HepG2 (cell line): ENCODE data around the gene UGGT1. TPM values are rescaled to one million over a fixed set of nuclear protein-coding genes. Genes with fewer than 3 reads are reported as not detected.

Source experiments
- ASH2L ChIP-seq: fragments of 300-600, 200-600 bp; sonication (generic); IDR thresholded peaks from 2 replicates; pipeline ENCODE4 v1.7.0; 2017; ENCODE audit warnings: low read depth, mild to moderate bottlenecking, moderate library complexity, mixed read lengths, low read length; ENCODE audit not compliant: insufficient read length
- EHMT2 ChIP-seq: fragments of 200-600 bp; sonication (generic); IDR thresholded peaks from 2 replicates; pipeline ENCODE4 v1.7.0; 2017; ENCODE audit warnings: antibody characterized with exemption, low read depth, low read length, borderline replicate concordance
- GMEB2 ChIP-seq: IDR thresholded peaks from 2 replicates; pipeline ENCODE4 v1.6.1; 2016; ENCODE audit warnings: missing biosample characterization, missing genetic modification reagents, low read depth
- HMG20A ChIP-seq: IDR thresholded peaks from 2 replicates; pipeline ENCODE4 v1.6.1; 2016; ENCODE audit warnings: borderline replicate concordance
- KAT8 ChIP-seq: IDR thresholded peaks from 2 replicates; pipeline ENCODE4 v1.6.1; 2016; ENCODE audit warnings: missing genetic modification reagents, missing compliant biosample characterization
- MXD4 ChIP-seq: IDR thresholded peaks from 2 replicates; pipeline ENCODE4 v1.6.1; 2016; ENCODE audit warnings: mild to moderate bottlenecking, missing biosample characterization, missing genetic modification reagents
- NAIF1 ChIP-seq: sonication (generic); formaldehyde crosslinking; IDR thresholded peaks from 2 replicates; pipeline ENCODE4 v1.5.0; 2020; ENCODE audit warnings: mild to moderate bottlenecking, missing genetic modification reagents, borderline replicate concordance
- PITX1 ChIP-seq: sonication (generic); formaldehyde crosslinking; IDR thresholded peaks from 2 replicates; pipeline ENCODE4 v1.5.1; 2020; ENCODE audit warnings: mild to moderate bottlenecking, missing genetic modification reagents
- ZNF18 ChIP-seq: sonication (generic); formaldehyde crosslinking; IDR thresholded peaks from 2 replicates; pipeline ENCODE4 v1.8.0; 2022; ENCODE audit warnings: mild to moderate bottlenecking, missing genetic modification reagents; ENCODE audit not compliant: insufficient replicate concordance
- polyA plus RNA-seq, 8 experiments: library from polyadenylated mRNA; depleted of rRNA in 3 of 8; stranded (reverse) in 7 of 8; unstranded in 1 of 8; fragments of >200 nt; fragmentation: Illumina TruSeq in 4 of 8; extraction: Trizol in 4 of 8; gene quantifications; 2 replicates each; pipeline versions ENCODE4 v1.2.1 to v1.2.3, GENCODE V29; 2011 to 2016; ENCODE audit warnings: low read depth in 4 of 8, missing spikeins in 1 of 8, mixed read lengths in 1 of 8; ENCODE audit not compliant: insufficient read depth in 1 of 8
- total RNA-seq, 5 experiments: library from RNA; depleted of rRNA; stranded (reverse); fragments of >200 nt; fragmentation: Illumina TruSeq; extraction: Trizol; gene quantifications; 2 replicates each; pipeline ENCODE4 v1.2.3, GENCODE V29; 2016; ENCODE audit warnings: low read depth in 1 of 5
- TF ChIP-seq, protein P1 (sequence below): sonication (generic); formaldehyde crosslinking; IDR thresholded peaks from 2 replicates; pipeline ENCODE4 v1.9.0; 2021; ENCODE audit warnings: mild to moderate bottlenecking, missing genetic modification reagents
- TF ChIP-seq, protein P2 (sequence below): sonication (generic); formaldehyde crosslinking; IDR thresholded peaks from 2 replicates; pipeline ENCODE4 v1.5.0; 2020; ENCODE audit warnings: mild to moderate bottlenecking, missing genetic modification reagents
- TF ChIP-seq, protein P3 (sequence below): IDR thresholded peaks from 2 replicates; pipeline ENCODE4 v1.6.1; 2016; ENCODE audit warnings: missing compliant biosample characterization, missing genetic modification reagents, borderline replicate concordance
- TF ChIP-seq, protein P4 (sequence below), 2 experiments: fragments of 450-650 bp in 1 of 2; sonication (generic) in 1 of 2; formaldehyde crosslinking; IDR thresholded peaks; 2 replicates each; pipeline versions ENCODE4 v1.5.0 to v1.8.0; 2020 to 2022; ENCODE audit warnings: mild to moderate bottlenecking in 1 of 2, missing genetic modification reagents in 1 of 2

Gene UGGT1
- total and polyA plus RNA-seq, 2 of the 13 experiments (the other 11 are each of a cell fraction or from before 2014, with no cell fraction given): 35.8 to 83.2 TPM

DNA sequence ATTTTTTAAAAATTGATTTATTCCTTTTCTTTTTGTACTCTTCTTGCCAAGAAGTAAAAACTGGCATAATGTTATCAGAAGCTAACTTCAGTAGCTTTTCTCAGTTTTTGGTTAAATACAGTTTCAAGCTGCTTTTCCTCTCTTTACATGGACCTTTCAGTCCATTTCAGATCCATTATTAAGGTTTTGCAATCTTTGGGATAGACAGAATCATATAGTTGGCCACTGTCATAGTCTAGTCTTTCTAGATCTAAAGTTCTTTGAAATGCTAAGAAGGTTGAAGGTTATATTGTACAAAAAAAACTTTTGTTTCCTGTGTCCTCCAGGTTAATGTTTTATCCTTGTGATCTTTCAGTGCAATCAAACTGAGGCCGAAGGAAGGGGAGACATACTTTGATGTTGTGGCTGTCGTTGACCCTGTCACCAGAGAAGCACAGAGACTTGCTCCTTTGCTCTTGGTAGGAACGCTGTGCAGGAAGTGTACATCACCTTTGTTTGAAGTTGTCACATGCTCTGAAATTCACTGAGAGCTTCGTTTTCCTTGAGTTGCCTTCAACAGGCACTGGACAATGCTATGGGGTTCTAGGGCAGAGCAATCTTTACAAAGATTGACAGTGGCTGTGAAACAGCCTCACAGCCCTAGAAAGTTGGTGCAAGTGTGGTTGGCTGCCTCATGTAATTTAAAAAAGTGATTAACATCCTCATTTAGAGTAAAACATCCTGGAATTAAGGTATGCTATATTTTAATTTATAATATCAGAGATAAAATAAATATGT lies 79.1 kb downstream of the UGGT1 start (continued):
- TF ChIP-seq, protein P1, sequence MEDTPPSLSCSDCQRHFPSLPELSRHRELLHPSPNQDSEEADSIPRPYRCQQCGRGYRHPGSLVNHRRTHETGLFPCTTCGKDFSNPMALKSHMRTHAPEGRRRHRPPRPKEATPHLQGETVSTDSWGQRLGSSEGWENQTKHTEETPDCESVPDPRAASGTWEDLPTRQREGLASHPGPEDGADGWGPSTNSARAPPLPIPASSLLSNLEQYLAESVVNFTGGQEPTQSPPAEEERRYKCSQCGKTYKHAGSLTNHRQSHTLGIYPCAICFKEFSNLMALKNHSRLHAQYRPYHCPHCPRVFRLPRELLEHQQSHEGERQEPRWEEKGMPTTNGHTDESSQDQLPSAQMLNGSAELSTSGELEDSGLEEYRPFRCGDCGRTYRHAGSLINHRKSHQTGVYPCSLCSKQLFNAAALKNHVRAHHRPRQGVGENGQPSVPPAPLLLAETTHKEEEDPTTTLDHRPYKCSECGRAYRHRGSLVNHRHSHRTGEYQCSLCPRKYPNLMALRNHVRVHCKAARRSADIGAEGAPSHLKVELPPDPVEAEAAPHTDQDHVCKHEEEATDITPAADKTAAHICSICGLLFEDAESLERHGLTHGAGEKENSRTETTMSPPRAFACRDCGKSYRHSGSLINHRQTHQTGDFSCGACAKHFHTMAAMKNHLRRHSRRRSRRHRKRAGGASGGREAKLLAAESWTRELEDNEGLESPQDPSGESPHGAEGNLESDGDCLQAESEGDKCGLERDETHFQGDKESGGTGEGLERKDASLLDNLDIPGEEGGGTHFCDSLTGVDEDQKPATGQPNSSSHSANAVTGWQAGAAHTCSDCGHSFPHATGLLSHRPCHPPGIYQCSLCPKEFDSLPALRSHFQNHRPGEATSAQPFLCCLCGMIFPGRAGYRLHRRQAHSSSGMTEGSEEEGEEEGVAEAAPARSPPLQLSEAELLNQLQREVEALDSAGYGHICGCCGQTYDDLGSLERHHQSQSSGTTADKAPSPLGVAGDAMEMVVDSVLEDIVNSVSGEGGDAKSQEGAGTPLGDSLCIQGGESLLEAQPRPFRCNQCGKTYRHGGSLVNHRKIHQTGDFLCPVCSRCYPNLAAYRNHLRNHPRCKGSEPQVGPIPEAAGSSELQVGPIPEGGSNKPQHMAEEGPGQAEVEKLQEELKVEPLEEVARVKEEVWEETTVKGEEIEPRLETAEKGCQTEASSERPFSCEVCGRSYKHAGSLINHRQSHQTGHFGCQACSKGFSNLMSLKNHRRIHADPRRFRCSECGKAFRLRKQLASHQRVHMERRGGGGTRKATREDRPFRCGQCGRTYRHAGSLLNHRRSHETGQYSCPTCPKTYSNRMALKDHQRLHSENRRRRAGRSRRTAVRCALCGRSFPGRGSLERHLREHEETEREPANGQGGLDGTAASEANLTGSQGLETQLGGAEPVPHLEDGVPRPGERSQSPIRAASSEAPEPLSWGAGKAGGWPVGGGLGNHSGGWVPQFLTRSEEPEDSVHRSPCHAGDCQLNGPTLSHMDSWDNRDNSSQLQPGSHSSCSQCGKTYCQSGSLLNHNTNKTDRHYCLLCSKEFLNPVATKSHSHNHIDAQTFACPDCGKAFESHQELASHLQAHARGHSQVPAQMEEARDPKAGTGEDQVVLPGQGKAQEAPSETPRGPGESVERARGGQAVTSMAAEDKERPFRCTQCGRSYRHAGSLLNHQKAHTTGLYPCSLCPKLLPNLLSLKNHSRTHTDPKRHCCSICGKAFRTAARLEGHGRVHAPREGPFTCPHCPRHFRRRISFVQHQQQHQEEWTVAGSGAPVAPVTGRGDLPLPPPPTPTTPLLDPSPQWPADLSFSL (CRISPR knock-in tag): peak; percentile 68
- TF ChIP-seq, protein P2, sequence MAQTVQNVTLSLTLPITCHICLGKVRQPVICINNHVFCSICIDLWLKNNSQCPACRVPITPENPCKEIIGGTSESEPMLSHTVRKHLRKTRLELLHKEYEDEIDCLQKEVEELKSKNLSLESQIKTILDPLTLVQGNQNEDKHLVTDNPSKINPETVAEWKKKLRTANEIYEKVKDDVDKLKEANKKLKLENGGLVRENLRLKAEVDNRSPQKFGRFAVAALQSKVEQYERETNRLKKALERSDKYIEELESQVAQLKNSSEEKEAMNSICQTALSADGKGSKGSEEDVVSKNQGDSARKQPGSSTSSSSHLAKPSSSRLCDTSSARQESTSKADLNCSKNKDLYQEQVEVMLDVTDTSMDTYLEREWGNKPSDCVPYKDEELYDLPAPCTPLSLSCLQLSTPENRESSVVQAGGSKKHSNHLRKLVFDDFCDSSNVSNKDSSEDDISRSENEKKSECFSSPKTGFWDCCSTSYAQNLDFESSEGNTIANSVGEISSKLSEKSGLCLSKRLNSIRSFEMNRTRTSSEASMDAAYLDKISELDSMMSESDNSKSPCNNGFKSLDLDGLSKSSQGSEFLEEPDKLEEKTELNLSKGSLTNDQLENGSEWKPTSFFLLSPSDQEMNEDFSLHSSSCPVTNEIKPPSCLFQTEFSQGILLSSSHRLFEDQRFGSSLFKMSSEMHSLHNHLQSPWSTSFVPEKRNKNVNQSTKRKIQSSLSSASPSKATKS (CRISPR knock-in tag): peak; percentile 64; the same call in 1 of the 2 replicates
- TF ChIP-seq GMEB2 (CRISPR knock-in tag) (no peak), EHMT2 (0 out of 2 replicates have a peak, but pooled peaks have one; percentile 37), KAT8 (CRISPR knock-in tag) (peak; percentile 80), NAIF1 (CRISPR knock-in tag) (no peak), PITX1 (CRISPR knock-in tag) (peak; percentile 98), MXD4 (CRISPR knock-in tag) (peak; percentile 76; the same call in 1 of the 2 replicates), ZNF18 (no peak), ASH2L (peak; percentile 99), HMG20A (CRISPR knock-in tag) (peak; percentile 97)
- TF ChIP-seq, protein P3, sequence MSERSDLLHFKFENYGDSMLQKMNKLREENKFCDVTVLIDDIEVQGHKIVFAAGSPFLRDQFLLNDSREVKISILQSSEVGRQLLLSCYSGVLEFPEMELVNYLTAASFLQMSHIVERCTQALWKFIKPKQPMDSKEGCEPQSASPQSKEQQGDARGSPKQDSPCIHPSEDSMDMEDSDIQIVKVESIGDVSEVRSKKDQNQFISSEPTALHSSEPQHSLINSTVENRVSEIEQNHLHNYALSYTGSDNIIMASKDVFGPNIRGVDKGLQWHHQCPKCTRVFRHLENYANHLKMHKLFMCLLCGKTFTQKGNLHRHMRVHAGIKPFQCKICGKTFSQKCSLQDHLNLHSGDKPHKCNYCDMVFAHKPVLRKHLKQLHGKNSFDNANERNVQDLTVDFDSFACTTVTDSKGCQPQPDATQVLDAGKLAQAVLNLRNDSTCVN: peak; percentile 99
- TF ChIP-seq, protein P4, sequence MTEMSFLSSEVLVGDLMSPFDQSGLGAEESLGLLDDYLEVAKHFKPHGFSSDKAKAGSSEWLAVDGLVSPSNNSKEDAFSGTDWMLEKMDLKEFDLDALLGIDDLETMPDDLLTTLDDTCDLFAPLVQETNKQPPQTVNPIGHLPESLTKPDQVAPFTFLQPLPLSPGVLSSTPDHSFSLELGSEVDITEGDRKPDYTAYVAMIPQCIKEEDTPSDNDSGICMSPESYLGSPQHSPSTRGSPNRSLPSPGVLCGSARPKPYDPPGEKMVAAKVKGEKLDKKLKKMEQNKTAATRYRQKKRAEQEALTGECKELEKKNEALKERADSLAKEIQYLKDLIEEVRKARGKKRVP (CRISPR knock-in tag; IDR thresholded peaks at IDR 0.05): peak in 1 of 2 experiments; percentile 84; a peak in 2 of 4 replicates
